ENCODE measurements around the gene PDCD7.
"Not testable (repeated sequence)": the region's sequence is repeated elsewhere in the genome, so short reads cannot be mapped to it uniquely, and the experiment has no call there.

Gene PDCD7

DNA sequence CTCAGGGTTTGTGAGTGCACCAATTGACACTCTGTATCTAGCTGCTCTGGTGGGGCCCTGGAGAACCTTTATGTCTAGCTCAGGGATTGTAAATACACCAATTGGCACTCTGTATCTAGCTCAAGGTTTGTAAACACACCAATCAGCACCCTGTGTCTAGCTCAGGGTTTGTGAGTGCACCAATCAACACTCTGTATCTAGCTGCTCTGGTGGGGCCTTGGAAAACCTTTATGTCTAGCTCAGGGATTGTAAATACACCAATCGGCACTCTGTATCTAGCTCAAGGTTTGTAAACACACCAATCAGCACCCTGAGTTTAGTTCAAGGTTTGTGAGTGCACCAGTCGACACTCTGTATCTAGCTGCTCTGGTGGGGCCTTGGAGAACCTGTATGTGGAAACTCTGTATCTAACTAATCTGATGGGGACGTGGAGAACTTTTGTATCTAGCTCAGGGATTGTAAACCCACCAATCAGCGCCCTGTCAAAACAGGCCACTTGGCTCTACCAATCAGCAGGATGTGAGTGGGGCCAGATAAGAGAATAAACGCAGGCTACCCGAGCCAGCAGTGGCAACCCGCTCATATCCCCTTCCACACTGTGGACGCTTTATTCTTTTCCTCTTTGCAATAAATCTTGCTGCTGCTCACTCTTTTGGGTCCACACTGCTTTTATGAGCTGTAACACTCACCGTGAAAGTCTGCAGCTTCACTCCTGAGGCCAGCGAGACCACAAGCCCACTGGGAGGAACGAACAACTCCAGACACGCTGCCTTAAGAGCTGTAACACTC is 57.8 kb downstream of the PDCD7 start:
- not testable (repeated sequence) for H3K9ac ChIP-seq (ENCODE audit: low read length); H3K36me3 ChIP-seq (ENCODE audit: control insufficient read depth, insufficient read depth, low read length); H3K27me3 ChIP-seq (ENCODE audit: control insufficient read depth, insufficient read depth, low read length); H3K27ac ChIP-seq (ENCODE audit: low read depth, low read length); H3K4me3 ChIP-seq (ENCODE audit: low read length)
- peaks cover 15% of the 10 kb centered on the region for H3K4me1 ChIP-seq (ENCODE audit: control insufficient read depth, insufficient read depth, low read length)

DNA sequence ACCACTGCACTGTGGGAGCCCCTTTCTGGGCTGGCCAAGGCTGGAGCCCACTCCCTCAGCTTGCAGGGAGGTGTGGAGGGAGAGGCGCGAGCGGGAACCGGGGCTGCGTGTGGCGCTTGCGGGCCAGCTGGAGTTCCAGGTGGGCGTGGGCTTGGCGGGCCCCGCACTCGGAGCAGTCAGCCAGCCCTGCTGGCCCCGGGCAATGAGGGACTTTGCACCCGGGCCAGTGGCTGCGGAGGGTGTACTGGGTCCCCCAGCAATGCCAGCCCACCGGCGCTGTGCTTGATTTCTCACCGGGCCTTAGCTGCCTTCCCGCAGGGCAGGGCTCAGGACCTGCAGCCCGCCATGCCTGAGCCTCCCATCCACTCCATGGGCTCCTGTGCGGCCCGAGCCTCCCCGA is 58.7 kb downstream of the PDCD7 start:
- not testable (repeated sequence) for H3K27ac ChIP-seq (ENCODE audit: low read depth, low read length); H3K9ac ChIP-seq (ENCODE audit: low read length); H3K36me3 ChIP-seq (ENCODE audit: control insufficient read depth, insufficient read depth, low read length); H3K27me3 ChIP-seq (ENCODE audit: control insufficient read depth, insufficient read depth, low read length); H3K4me3 ChIP-seq (ENCODE audit: low read length)
- peaks cover 20% of the 10 kb centered on the region for H3K4me1 ChIP-seq (ENCODE audit: control insufficient read depth, insufficient read depth, low read length)

DNA sequence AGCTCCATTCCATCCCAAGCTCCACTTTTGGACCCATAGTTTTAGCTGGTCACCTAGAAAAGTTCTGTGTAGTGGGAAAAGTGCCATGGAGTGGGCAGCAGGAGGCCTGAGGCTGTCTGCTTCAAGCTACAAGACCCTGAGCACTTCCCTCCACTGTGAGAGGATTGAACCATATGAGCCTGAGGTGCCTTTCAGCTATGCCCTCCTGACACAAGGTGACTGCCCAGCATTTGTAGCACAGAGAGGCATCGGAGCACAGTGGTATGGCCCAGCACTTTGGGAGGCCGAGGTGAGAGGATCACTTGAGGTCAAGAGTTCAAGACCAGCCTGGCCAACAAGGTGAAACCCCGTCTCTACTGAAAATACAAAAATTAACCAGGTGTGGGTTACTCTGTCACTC is 61.0 kb downstream of the PDCD7 start:
- Histone ChIP-seq H3K36me3 (ENCODE audit: control insufficient read depth, insufficient read depth, low read length) (no peaks in the 10 kb centered on the region), H3K27ac (ENCODE audit: low read depth, low read length) (no peak overlapping the region), H3K4me1 (ENCODE audit: control insufficient read depth, insufficient read depth, low read length) (peaks cover 36% of the 10 kb centered on the region), H3K27me3 (ENCODE audit: control insufficient read depth, insufficient read depth, low read length) (no peaks in the 10 kb centered on the region), H3K9ac (ENCODE audit: low read length) (no peak overlapping the region), H3K4me3 (ENCODE audit: low read length) (no peak overlapping the region)

DNA sequence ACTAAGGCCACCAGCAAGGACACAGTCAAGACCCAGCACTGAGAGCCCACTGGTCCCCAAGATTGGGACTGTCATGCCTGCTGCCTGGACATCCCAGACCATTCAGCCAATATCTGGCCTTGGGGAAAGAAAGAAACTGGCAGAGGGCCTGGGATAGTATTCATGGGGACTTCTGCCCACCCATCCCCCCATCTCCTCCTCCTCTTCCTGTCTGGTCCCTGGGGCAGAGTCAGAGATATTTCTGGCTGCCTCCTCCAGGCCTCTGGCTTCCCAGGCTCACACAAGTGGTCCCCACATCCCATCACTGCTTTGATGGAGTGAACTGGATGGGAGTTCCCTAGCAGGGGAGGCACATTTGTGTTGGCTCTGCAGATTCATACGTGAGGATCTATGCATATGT is 61.6 kb downstream of the PDCD7 start:
- H3K4me1 ChIP-seq (ENCODE audit: control insufficient read depth, insufficient read depth, low read length): peaks cover 36% of the 10 kb centered on the region
- H3K27ac ChIP-seq (ENCODE audit: low read depth, low read length): peak overlapping the region; percentile 64
- no peak overlapping the region for H3K9ac ChIP-seq (ENCODE audit: low read length)
- H3K36me3 ChIP-seq (ENCODE audit: control insufficient read depth, insufficient read depth, low read length): no peaks in the 10 kb centered on the region
- no peaks in the 10 kb centered on the region for H3K27me3 ChIP-seq (ENCODE audit: control insufficient read depth, insufficient read depth, low read length)
- no peak overlapping the region for H3K4me3 ChIP-seq (ENCODE audit: low read length)

DNA sequence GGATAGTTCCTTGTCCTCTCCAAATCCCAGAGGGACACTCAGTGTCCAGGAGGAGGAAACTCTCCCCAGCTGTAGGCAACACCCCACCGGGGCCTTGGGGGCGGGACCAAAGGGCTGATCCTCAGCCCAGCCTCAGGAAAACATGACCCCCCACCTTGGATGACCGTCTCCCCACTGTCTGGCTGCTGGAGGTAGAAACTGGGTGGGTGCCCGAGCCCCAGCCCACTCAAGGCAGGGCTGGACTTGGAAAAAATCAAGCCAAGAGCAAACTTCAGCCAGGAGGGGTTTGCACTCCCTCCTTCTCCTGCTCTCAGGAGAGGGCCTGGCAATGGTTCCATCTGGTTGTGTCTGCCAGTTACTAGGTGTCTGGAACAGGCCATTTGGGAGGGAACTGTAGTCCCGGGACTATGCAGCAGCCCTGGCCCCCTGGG is 62.2 kb downstream of the PDCD7 start:
- peak overlapping the region; percentile 64 for H3K27ac ChIP-seq (ENCODE audit: low read depth, low read length)
- H3K4me3 ChIP-seq (ENCODE audit: low read length): no peak overlapping the region
- H3K9ac ChIP-seq (ENCODE audit: low read length): no peak overlapping the region
- H3K27me3 ChIP-seq (ENCODE audit: control insufficient read depth, insufficient read depth, low read length): no peaks in the 10 kb centered on the region
- H3K36me3 ChIP-seq (ENCODE audit: control insufficient read depth, insufficient read depth, low read length): no peaks in the 10 kb centered on the region
- H3K4me1 ChIP-seq (ENCODE audit: control insufficient read depth, insufficient read depth, low read length): peaks cover 36% of the 10 kb centered on the region

DNA sequence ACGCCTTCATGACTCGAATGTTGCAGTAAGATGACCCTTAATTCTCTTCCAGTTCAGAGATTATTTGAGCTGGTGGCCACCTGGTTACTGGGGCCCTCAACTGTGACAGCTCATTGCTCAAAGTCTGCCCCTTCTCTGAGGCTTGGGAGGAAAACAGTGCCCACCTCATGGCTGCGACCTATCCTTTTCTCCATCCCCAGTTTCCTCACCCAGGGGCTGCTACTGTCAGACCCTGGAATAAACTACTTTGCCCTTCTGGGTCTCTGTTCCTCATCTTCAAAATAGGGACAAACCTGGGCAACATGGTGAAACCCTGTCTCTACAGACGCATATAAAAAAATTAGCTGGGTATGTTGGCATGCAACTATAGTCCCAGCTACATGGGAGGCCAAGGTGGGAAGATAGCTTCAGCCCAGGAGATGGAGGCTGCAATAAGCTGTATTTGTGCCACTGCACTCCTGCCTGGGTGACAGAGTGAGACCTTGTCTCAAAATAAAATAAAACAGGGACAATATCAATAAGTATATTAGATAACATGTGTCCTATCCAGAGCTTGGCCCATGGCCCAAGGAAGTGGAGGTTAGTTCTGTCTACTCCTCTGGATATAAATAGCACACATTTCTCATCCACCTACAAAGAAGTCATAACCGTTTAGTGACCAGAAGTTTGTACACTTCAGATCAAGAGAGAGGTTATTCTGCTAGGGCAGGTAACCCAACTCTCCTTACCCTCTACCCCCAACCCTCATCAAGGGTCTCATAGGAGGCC is 63.6 kb downstream of the PDCD7 start:
- H3K27me3 ChIP-seq (ENCODE audit: control insufficient read depth, insufficient read depth, low read length): no peaks in the 10 kb centered on the region
- H3K36me3 ChIP-seq (ENCODE audit: control insufficient read depth, insufficient read depth, low read length): no peaks in the 10 kb centered on the region
- H3K4me1 ChIP-seq (ENCODE audit: control insufficient read depth, insufficient read depth, low read length): peaks cover 43% of the 10 kb centered on the region
- H3K27ac ChIP-seq (ENCODE audit: low read depth, low read length): peak overlapping the region; percentile 92
- no peak overlapping the region for H3K9ac ChIP-seq (ENCODE audit: low read length)
- no peak overlapping the region for H3K4me3 ChIP-seq (ENCODE audit: low read length)

DNA sequence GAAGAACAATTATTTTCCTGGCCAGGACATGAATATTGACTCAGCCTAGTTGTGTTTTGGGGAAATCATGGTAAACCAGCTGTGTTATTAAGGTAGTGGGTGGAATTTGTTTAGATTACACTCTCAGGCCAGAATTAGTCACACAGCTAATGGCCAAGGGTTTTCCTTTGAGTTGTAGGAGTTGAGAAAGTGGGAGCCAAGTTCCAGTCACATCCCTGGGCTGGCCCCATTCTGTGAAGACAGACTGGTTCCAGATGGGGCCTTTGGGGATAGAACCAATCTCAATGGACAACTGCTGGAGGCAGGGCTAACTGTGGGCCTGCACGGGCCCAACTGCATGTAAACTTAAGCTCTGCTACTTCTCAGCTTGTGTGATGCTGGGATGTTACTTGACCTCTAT is 64.4 kb downstream of the PDCD7 start:
- Histone ChIP-seq H3K27ac (ENCODE audit: low read depth, low read length) (peak overlapping the region; percentile 92), H3K4me3 (ENCODE audit: low read length) (no peak overlapping the region), H3K27me3 (ENCODE audit: control insufficient read depth, insufficient read depth, low read length) (no peaks in the 10 kb centered on the region), H3K36me3 (ENCODE audit: control insufficient read depth, insufficient read depth, low read length) (no peaks in the 10 kb centered on the region), H3K4me1 (ENCODE audit: control insufficient read depth, insufficient read depth, low read length) (peaks cover 43% of the 10 kb centered on the region), H3K9ac (ENCODE audit: low read length) (no peak overlapping the region)

DNA sequence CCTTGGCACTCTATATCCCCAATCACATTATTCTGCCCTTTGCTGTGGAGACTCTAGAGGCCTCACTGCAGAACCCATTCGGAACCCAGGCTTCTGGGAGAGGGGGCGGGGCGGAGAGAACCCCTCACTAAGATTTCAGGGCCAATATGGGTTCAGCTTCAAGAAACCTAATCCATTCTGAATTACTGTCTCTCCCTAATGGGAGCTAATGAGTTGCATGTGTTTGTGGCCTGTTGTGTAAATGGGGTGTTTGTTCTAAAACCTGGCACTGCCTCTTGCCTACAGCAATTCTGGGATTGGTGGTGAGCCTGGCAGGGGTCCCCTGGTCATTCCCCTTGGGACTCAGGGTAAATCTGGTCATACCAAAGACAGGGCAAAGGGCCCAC is 65.2 kb downstream of the PDCD7 start:
- Histone ChIP-seq H3K4me1 (ENCODE audit: control insufficient read depth, insufficient read depth, low read length) (peaks cover 43% of the 10 kb centered on the region), H3K36me3 (ENCODE audit: control insufficient read depth, insufficient read depth, low read length) (no peaks in the 10 kb centered on the region), H3K9ac (ENCODE audit: low read length) (no peak overlapping the region), H3K27me3 (ENCODE audit: control insufficient read depth, insufficient read depth, low read length) (no peaks in the 10 kb centered on the region), H3K4me3 (ENCODE audit: low read length) (peak overlapping the region; percentile 63), H3K27ac (ENCODE audit: low read depth, low read length) (peak overlapping the region; percentile 92)

DNA sequence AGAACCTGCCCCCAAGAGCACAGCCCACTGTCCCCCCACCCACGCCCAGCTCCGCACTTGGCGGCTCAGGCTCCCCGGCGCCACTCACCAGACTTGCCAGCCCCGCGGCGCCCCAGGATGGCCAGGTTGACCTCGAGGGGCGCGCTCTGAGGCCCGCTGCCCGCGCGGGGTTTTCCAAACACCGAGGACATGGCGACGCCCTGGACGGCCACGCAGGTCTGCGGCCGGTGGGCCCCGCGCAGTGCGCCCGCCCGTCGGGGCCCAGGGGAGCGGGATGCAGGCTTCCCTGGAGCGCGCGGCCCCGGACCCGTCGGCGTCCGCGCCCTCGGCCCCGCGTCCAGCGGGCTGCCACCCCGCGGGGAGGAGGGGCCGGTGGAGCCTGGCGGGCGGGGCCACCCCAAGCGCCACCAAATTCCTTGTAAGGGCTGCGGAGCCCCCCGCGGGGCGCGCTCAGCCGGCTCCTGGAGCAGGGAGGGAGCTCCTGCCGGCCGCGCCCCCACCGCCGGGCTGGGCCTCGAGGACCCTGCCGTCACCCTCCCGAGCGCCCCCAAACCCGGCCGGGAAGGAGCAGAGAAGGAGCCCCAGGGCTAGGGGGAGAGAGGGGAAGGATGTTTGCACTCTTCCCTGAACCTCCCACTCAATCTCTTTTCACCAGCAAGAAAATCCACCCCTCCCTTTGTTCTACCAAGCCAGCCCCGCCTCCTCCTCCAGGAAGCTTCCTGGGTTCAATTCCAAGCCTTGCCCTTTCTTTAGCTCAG is 65.8 kb downstream of the PDCD7 start, which contains the start of gene RASL12:
Gene RASL12, minus strand, starts transcription at position 347 of the 758 bp plus-strand sequence. Its CDS starts 156 bp downstream, at position 191.
- H3K4me3 ChIP-seq (ENCODE audit: low read length): peak within 1 kb of the TSS; percentile 63
- no peaks in the 10 kb centered on the region for H3K27me3 ChIP-seq (ENCODE audit: control insufficient read depth, insufficient read depth, low read length)
- H3K27ac ChIP-seq (ENCODE audit: low read depth, low read length): peak within 1 kb of the TSS; percentile 92
- H3K36me3 ChIP-seq (ENCODE audit: control insufficient read depth, insufficient read depth, low read length): no peaks in the 10 kb centered on the region
- H3K4me1 ChIP-seq (ENCODE audit: control insufficient read depth, insufficient read depth, low read length): peaks cover 43% of the 10 kb centered on the region
- H3K9ac ChIP-seq (ENCODE audit: low read length): peak within 1 kb of the TSS; percentile 83
